Upper lobe of right lung (tissue), 1 donor: ENCODE results near the gene ITPK1. TPM values are rescaled to one million over a fixed set of nuclear protein-coding genes. Genes with fewer than 3 reads are reported as not detected.

ENCODE experiments used
- ATAC-seq: fragments of 200-7000 bp; cut with Tn5 transposase; one replicate; pipeline ENCODE4 v1.9.1; 2020; ENCODE audit warnings: mild to moderate bottlenecking, moderate library complexity
- DNase-seq: peaks from one replicate; pipeline ENCODE4 v3.0.0-alpha.2; 2020
- H3K27ac ChIP-seq: fragments of 200-600 bp; one replicate; pipeline ENCODE4 v1.8.0; 2022
- H3K27me3 ChIP-seq: fragments of 200-600 bp; one replicate; pipeline ENCODE4 v1.8.0; 2022; ENCODE audit warnings: mild to moderate bottlenecking
- H3K36me3 ChIP-seq: fragments of 200-600 bp; one replicate; pipeline ENCODE4 v1.8.0; 2022
- H3K4me1 ChIP-seq: fragments of 200-600 bp; one replicate; pipeline ENCODE4 v1.8.0; 2022
- H3K4me3 ChIP-seq: fragments of 200-600 bp; one replicate; pipeline ENCODE4 v1.8.0; 2022; ENCODE audit warnings: mild to moderate bottlenecking
- H3K9me3 ChIP-seq: fragments of 200-600 bp; one replicate; pipeline ENCODE4 v1.8.0; 2022
- intact Hi-C: fragments of 100-400 bp; cut with DNase I; formaldehyde crosslinking; loops from one replicate; pipeline ENCODE4 v1.11.0; 2022
- total RNA-seq: library from RNA; stranded (reverse); fragmentation: NEBNext Ultra II Directional; extraction: Animal tissue kit (Norgen Biotek cat#: 25700); gene quantifications from one replicate; pipeline ENCODE4 v1.2.1, GENCODE V29; 2021
- TF ChIP-seq, protein P1 (sequence below): fragments of 200-600 bp; IDR thresholded peaks from one replicate; pipeline ENCODE4 v1.8.0; 2022; ENCODE audit warnings: antibody characterized with exemption
- donor health status: DM: no; HTN: yes; CAD: no; lungs with severe emphysema.

The ITPK1 gene
- total RNA-seq, 1 donor from 2014 or later = 96.9 TPM

DNA sequence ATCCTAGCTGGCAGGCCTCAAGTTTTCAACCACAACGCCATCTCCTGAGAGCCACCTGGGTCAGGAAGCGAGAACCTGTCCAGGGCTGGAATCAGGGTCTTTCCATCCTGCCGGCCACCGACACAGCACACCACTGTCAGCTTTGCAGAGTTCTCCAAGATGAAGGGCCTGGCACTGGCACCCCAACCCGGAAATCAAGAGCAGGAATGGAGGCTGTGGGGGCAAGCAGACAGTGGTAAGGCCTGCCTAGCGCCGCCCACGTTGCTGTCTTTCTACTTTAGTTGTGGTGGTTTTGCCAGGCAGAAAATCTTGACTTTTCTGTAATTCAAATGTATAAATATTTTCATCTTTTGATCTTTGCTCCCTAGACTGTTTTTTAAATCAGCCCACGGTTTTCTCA, 90.7 kb downstream of the ITPK1 start:
- intact Hi-C loops = no loop called here
- TF ChIP-seq, protein P1, sequence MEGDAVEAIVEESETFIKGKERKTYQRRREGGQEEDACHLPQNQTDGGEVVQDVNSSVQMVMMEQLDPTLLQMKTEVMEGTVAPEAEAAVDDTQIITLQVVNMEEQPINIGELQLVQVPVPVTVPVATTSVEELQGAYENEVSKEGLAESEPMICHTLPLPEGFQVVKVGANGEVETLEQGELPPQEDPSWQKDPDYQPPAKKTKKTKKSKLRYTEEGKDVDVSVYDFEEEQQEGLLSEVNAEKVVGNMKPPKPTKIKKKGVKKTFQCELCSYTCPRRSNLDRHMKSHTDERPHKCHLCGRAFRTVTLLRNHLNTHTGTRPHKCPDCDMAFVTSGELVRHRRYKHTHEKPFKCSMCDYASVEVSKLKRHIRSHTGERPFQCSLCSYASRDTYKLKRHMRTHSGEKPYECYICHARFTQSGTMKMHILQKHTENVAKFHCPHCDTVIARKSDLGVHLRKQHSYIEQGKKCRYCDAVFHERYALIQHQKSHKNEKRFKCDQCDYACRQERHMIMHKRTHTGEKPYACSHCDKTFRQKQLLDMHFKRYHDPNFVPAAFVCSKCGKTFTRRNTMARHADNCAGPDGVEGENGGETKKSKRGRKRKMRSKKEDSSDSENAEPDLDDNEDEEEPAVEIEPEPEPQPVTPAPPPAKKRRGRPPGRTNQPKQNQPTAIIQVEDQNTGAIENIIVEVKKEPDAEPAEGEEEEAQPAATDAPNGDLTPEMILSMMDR = no peak
- ATAC-seq (no peak), DNase-seq (no peak)
- Histone ChIP-seq H3K27me3 (no peaks in the 10 kb centered on the region), H3K36me3 (no peaks in the 10 kb centered on the region), H3K4me3 (no peak overlapping the region), H3K4me1 (no peaks in the 10 kb centered on the region), H3K27ac (no peak overlapping the region), H3K9me3 (no peaks in the 10 kb centered on the region)

DNA sequence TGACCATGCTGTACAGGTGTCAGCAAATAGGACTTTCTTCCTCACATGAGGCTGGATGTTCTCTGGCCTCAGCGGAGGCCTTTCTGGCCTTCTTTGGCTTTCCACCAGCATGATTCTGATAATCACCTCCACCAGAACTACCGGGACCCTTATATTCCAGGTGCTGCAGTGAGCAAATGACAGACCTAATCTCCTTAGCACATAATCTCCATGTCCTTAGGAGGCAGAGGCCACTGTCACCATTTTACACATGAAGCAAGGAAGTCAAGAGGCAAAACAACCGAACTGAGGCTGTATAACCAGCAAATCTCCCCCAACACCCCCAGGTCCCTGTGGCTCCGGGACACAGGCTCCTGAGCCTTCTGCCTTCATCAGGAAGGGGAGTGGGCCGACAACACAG, 91.2 kb downstream of the ITPK1 start:
- Histone ChIP-seq H3K9me3 (no peaks in the 10 kb centered on the region), H3K4me1 (no peaks in the 10 kb centered on the region), H3K4me3 (no peak overlapping the region), H3K36me3 (no peaks in the 10 kb centered on the region), H3K27me3 (no peaks in the 10 kb centered on the region), H3K27ac (no peak overlapping the region)
- no peak for DNase-seq
- intact Hi-C loops = no loop called here
- ATAC-seq = no peak
- TF ChIP-seq, protein P1 = no peak

DNA sequence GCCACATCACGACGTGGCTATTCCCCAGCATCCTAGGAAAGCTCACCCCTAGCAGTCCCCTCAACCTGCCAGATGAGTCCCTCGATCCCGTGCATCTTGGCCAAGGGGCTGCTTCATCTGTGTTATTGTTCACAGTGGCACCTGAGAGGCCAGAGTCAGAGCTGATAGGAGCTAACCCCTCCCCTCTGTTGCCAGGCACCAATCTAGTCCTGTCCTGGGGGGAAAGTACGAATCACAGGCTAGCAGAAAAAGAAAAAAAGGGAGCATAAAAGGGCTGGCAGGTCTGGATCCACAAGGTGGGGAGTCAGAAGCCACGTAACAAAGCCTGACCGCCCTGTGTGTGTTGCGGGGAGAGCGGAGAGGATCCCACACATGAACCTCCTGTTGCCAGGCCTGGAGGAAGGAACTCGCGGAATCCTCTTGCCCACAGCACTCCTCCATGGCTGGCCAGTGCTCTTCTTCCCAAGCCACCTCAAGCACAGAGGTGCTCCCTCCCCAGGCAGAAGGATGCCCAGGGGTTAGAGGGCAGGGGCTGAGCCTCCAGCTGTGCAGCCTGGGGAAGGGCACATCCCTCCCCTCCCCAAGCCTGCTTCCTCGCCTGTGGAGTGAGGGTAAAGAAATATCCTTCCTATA, 91.8 kb downstream of the ITPK1 start:
- no peak for ATAC-seq
- Histone ChIP-seq H3K27ac (no peak overlapping the region), H3K9me3 (no peaks in the 10 kb centered on the region), H3K4me1 (no peaks in the 10 kb centered on the region), H3K4me3 (no peak overlapping the region), H3K36me3 (no peaks in the 10 kb centered on the region), H3K27me3 (no peaks in the 10 kb centered on the region)
- TF ChIP-seq, protein P1 = no peak
- intact Hi-C loops = no loop called here
- no peak for DNase-seq

DNA sequence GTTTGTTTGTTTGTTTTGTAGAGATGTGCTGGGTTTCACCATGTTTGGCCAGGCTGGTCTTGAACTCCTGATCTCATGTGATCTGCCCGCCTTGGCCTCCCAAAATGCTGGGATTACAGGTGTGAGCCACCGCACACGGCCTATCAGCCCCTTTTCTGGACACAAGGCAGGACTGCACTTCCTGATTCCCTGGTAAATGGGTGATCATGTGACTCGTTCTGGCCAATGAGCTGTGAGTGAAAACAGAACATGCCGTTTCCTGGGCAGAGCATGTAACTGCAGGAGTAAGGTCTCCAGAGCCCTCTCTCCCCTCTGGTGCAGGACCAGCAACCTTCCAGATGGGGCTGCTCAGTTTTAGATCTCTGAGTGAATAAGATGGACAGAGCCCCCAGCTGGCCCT, 92.7 kb downstream of the ITPK1 start:
- H3K9me3 ChIP-seq = no peaks in the 10 kb centered on the region
- no peak overlapping the region for H3K4me3 ChIP-seq
- peak; percentile 57 for ATAC-seq
- DNase-seq = no peak
- H3K36me3 ChIP-seq = no peaks in the 10 kb centered on the region
- intact Hi-C loops = no loop called here
- no peaks in the 10 kb centered on the region for H3K4me1 ChIP-seq
- no peaks in the 10 kb centered on the region for H3K27me3 ChIP-seq
- no peak overlapping the region for H3K27ac ChIP-seq
- TF ChIP-seq, protein P1 = no peak

DNA sequence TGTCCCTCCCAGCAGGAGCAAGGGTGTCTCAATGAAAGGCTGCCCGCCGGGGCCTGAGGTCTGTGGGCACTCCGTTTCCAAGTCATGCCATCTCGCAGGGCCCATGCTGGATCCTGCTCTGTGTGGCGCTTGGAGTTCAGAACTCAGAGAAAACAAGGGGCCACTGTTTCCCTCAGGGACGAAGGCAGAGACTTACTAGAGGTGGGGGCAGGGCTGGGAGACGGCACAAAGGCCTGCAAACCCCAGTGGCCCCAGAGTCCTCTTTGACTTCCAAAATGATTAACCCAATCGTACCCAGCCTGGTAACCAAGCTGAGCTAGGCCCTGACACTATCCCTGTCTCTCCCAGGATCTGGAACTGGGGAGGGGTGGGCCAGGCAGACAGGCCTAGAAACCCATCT, 95.8 kb downstream of the ITPK1 start:
- Histone ChIP-seq H3K27ac (no peak overlapping the region), H3K9me3 (no peaks in the 10 kb centered on the region), H3K4me1 (no peaks in the 10 kb centered on the region), H3K36me3 (peaks cover 7% of the 10 kb centered on the region), H3K4me3 (no peak overlapping the region), H3K27me3 (no peaks in the 10 kb centered on the region)
- intact Hi-C loops = no loop called here
- TF ChIP-seq, protein P1 = no peak
- ATAC-seq (no peak), DNase-seq (no peak)

DNA sequence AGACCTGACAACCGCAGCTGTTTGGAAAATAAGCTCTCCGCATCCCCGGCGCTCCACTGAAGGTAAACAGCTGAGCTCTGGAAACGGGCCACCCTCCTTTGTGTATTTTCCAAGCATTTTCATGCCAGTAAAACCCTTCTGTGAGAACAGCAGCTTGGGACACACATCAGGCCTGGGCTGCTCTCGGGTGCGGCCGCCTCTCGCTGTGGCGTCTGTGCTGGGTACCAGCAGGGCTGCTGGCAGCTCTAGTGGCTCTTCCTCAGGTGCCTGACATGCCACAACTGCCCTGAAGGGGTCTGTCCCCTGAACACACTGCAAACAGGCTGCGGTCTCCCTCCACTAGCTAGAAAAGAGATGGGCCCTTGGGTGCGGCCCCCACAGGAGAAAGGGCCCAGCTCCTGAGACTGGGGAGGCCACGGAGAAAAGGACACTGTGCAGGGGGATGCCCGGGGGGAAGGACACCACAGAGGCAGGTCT, 96.3 kb downstream of the ITPK1 start:
- H3K36me3 ChIP-seq = peaks cover 7% of the 10 kb centered on the region
- no peak overlapping the region for H3K27ac ChIP-seq
- TF ChIP-seq, protein P1 = no peak
- no peak overlapping the region for H3K4me3 ChIP-seq
- ATAC-seq = no peak
- H3K4me1 ChIP-seq = peaks cover 1% of the 10 kb centered on the region
- H3K9me3 ChIP-seq = no peaks in the 10 kb centered on the region
- intact Hi-C loops = no loop called here
- no peaks in the 10 kb centered on the region for H3K27me3 ChIP-seq
- no peak for DNase-seq
